Left lung (tissue), 10 donors: ENCODE data around the gene MAT2B. TPM values are rescaled to one million over a fixed set of nuclear protein-coding genes. Genes with fewer than 3 reads are reported as not detected.

Experiments used
- ATAC-seq: fragments of 200-7000 bp; cut with Tn5 transposase; one replicate; pipeline ENCODE4 v1.9.1; 2020; ENCODE audit warnings: moderate library complexity
- DNase-seq, 4 donors: peaks; one replicate each; pipeline ENCODE4 v3.0.0-alpha.2; 2013 to 2020
- H3K27ac ChIP-seq, 2 donors: fragments of 200-600 bp; sonication (generic) in 1 of 2; one replicate each; pipeline versions ENCODE4 v1.5.0 to v1.8.0; 2020 to 2021
- H3K27me3 ChIP-seq, 2 donors: fragments of 200-600 bp; sonication (generic) in 1 of 2; one replicate each; pipeline versions ENCODE4 v1.5.0 to v1.8.0; 2020 to 2021
- H3K36me3 ChIP-seq, 2 donors: fragments of 200-600 bp; sonication (generic) in 1 of 2; one replicate each; pipeline versions ENCODE4 v1.5.0 to v1.8.0; 2020 to 2021
- H3K4me1 ChIP-seq, 2 donors: fragments of 200-600 bp; one replicate each; pipeline ENCODE4 v1.8.0; 2021
- H3K4me3 ChIP-seq, 2 donors: fragments of 200-600 bp; sonication (generic) in 1 of 2; one replicate each; pipeline versions ENCODE4 v1.5.0 to v1.8.0; 2020 to 2021; ENCODE audit warnings: mild to moderate bottlenecking in 1 of 2
- H3K9me3 ChIP-seq, 2 donors: fragments of 200-600 bp; sonication (generic) in 1 of 2; one replicate each; pipeline versions ENCODE4 v1.5.0 to v1.8.0; 2020 to 2021
- CTCF ChIP-seq, 2 donors: fragments of 200-600 bp; sonication (generic) in 1 of 2; IDR thresholded peaks; one replicate each; pipeline versions ENCODE4 v1.5.0 to v1.8.0; 2021; ENCODE audit warnings: antibody characterized with exemption in 2 of 2
- intact Hi-C, 2 donors: fragments of 100-400 bp; cut with DNase I; formaldehyde crosslinking; loops; one replicate each; pipeline versions ENCODE4 v1.11.2 to v1.14.2; 2022
- polyA plus RNA-seq, 6 donors: library from polyadenylated mRNA; unstranded; fragments of 120-200 nt; gene quantifications; one replicate each; pipeline ENCODE4 v1.2.1, GENCODE V29; 2013; ENCODE audit not compliant: insufficient read length in 6 of 6
- total RNA-seq, 2 donors: library from RNA; stranded (reverse); fragmentation: NEBNext Ultra II Directional; extraction: Animal tissue kit (Norgen Biotek cat#: 25700); gene quantifications; one replicate each; pipeline ENCODE4 v1.2.1, GENCODE V29; 2021
- donor health status: DM: no; HTN: yes; CAD: no.
- donor health status: DM: no; HTN: no; CAD: no.

The MAT2B gene
- total and polyA plus RNA-seq, 8 donors, result 51.8 to 98.0 (median 80.1) TPM

GRCh38 chr5:163512526-163512925, 7.1 kb downstream of the MAT2B start:
- H3K9me3 ChIP-seq, result no peaks in the 10 kb centered on the region
- H3K27ac ChIP-seq, result no peak overlapping the region
- H3K36me3 ChIP-seq, result peaks cover 2 to 60% of the 10 kb centered on the region in 2 donors
- H3K4me1 ChIP-seq, result peaks cover 10 to 48% of the 10 kb centered on the region in 2 donors
- no peak for TF ChIP-seq CTCF (IDR thresholded peaks at IDR 0.05)
- H3K4me3 ChIP-seq, result no peak overlapping the region
- H3K27me3 ChIP-seq, result no peaks in the 10 kb centered on the region
- intact Hi-C loops, result no loop called here
- ATAC-seq, result no peak
- no peak for DNase-seq

GRCh38 chr5:163525096-163525495, 19.7 kb downstream of the MAT2B start:
- ATAC-seq, result no peak
- no peaks in the 10 kb centered on the region for H3K27me3 ChIP-seq
- H3K27ac ChIP-seq, result no peak overlapping the region
- TF ChIP-seq CTCF (IDR thresholded peaks at IDR 0.05), result no peak
- DNase-seq, result no peak
- peaks cover 0 to 20% of the 10 kb centered on the region in 2 donors for H3K36me3 ChIP-seq
- no peaks in the 10 kb centered on the region for H3K4me1 ChIP-seq
- no peaks in the 10 kb centered on the region for H3K9me3 ChIP-seq
- H3K4me3 ChIP-seq, result no peak overlapping the region
- intact Hi-C loops, result no loop called here

- no peaks in the 10 kb centered on the region for H3K9me3 ChIP-seq
- no peak overlapping the region for H3K4me3 ChIP-seq
- no peaks in the 10 kb centered on the region for H3K4me1 ChIP-seq
- DNase-seq (no peak), ATAC-seq (no peak)
- H3K27ac ChIP-seq, result no peak overlapping the region
- no peaks in the 10 kb centered on the region for H3K27me3 ChIP-seq
- intact Hi-C loops, result no loop called here
- TF ChIP-seq CTCF (IDR thresholded peaks at IDR 0.05), result no peak
- H3K36me3 ChIP-seq, result no peaks in the 10 kb centered on the region
Measured at GRCh38 chr5:163529698-163530097, 24.3 kb downstream of the MAT2B start.

- no peaks in the 10 kb centered on the region for H3K27me3 ChIP-seq
- DNase-seq, result no peak
- no peaks in the 10 kb centered on the region for H3K4me1 ChIP-seq
- ATAC-seq, result no peak
- H3K27ac ChIP-seq, result no peak overlapping the region
- no peaks in the 10 kb centered on the region for H3K36me3 ChIP-seq
- no peak for TF ChIP-seq CTCF (IDR thresholded peaks at IDR 0.05)
- H3K4me3 ChIP-seq, result no peak overlapping the region
- intact Hi-C loops, result no loop called here
- no peaks in the 10 kb centered on the region for H3K9me3 ChIP-seq
Measured at GRCh38 chr5:163531272-163531671, 25.9 kb downstream of the MAT2B start.

- no peaks in the 10 kb centered on the region for H3K36me3 ChIP-seq
- H3K4me3 ChIP-seq, result no peak overlapping the region
- no peak overlapping the region for H3K27ac ChIP-seq
- no peak for ATAC-seq
- H3K9me3 ChIP-seq, result no peaks in the 10 kb centered on the region
- intact Hi-C loops, result no loop called here
- no peak for DNase-seq
- H3K4me1 ChIP-seq, result no peaks in the 10 kb centered on the region
- H3K27me3 ChIP-seq, result no peaks in the 10 kb centered on the region
- TF ChIP-seq CTCF (IDR thresholded peaks at IDR 0.05), result no peak
Measured at GRCh38 chr5:163532171-163533084, 27.0 kb downstream of the MAT2B start.
